CD8-positive, alpha-beta memory T cell (primary cell): ENCODE measurements around the gene DOLPP1. TPM values are rescaled to one million over a fixed set of nuclear protein-coding genes. Genes with fewer than 3 reads are reported as not detected.
"Not testable (repeated sequence)": the region's sequence is repeated elsewhere in the genome, so short reads cannot be mapped to it uniquely, and the experiment has no call there.

Experiments used
- CTCF ChIA-PET: fragments of 350-600 bp; sonication (Branson Sonifier 250); formaldehyde crosslinking; loops from one replicate; lab custom pipeline; 2021; ENCODE audit warnings: antibody characterized with exemption; lab: Charles Lee
- POLR2A ChIA-PET: fragments of 350-600 bp; sonication (Branson Sonifier 250); formaldehyde crosslinking; loops from one replicate; lab custom pipeline; 2021; ENCODE audit warnings: antibody characterized with exemption; lab: Charles Lee
- DNase-seq, 5 donors: peaks; one replicate each; pipeline versions ENCODE4 v3.0.0 to v3.0.0-alpha.2; 2020 to 2022; ENCODE audit warnings: mixed read lengths in 1 of 5
- H3K27ac ChIP-seq: one replicate; pipeline ENCODE4 v1.7.0; 2013; ENCODE audit warnings: low read depth, mild to moderate bottlenecking, low read length, moderate library complexity
- H3K27me3 ChIP-seq: 2 replicates; pipeline ENCODE4 v1.7.0; 2013; ENCODE audit warnings: low read length, mild to moderate bottlenecking; ENCODE audit not compliant: insufficient read depth, poor library complexity, severe bottlenecking
- H3K36me3 ChIP-seq: 2 replicates; pipeline ENCODE4 v1.7.0; 2013; ENCODE audit warnings: mild to moderate bottlenecking, low read length, moderate library complexity; ENCODE audit not compliant: insufficient read depth
- H3K4me1 ChIP-seq: 2 replicates; pipeline ENCODE4 v1.7.0; 2013; ENCODE audit warnings: mild to moderate bottlenecking, low read length, moderate library complexity; ENCODE audit not compliant: insufficient read depth
- H3K4me3 ChIP-seq: 2 replicates; pipeline ENCODE4 v1.7.0; 2013; ENCODE audit warnings: mild to moderate bottlenecking, low read length
- H3K9me3 ChIP-seq: 2 replicates; pipeline ENCODE4 v1.7.0; 2013; ENCODE audit warnings: mild to moderate bottlenecking, low read length
- H3K27ac Mint-ChIP-seq, 8 donors: one replicate each; pipeline ENCODE4 v1.8.0; 2020 to 2021; ENCODE audit warnings: mixed read lengths in 8 of 8, mild to moderate bottlenecking in 6 of 8, inconsistent platforms in 3 of 8, moderate library complexity in 3 of 8
- H3K27me3 Mint-ChIP-seq, 2 donors: one replicate each; pipeline ENCODE4 v1.8.0; 2020 to 2021; ENCODE audit warnings: mixed read lengths in 2 of 2, mild to moderate bottlenecking in 1 of 2, moderate library complexity in 1 of 2
- H3K36me3 Mint-ChIP-seq, 3 donors: one replicate each; pipeline ENCODE4 v1.8.0; 2020 to 2021; ENCODE audit warnings: mixed read lengths in 3 of 3, inconsistent platforms in 1 of 3, mild to moderate bottlenecking in 1 of 3
- H3K4me1 Mint-ChIP-seq, 3 donors: one replicate each; pipeline ENCODE4 v1.8.0; 2020 to 2021; ENCODE audit warnings: mixed read lengths in 3 of 3, inconsistent platforms in 1 of 3, mild to moderate bottlenecking in 1 of 3
- H3K4me3 Mint-ChIP-seq, 7 donors: one replicate each; pipeline ENCODE4 v1.8.0; 2020 to 2021; ENCODE audit warnings: mixed read lengths in 7 of 7, mild to moderate bottlenecking in 6 of 7, moderate library complexity in 4 of 7, inconsistent platforms in 2 of 7
- H3K9me3 Mint-ChIP-seq, 5 donors: one replicate each; pipeline ENCODE4 v1.8.0; 2020 to 2022; ENCODE audit warnings: mixed read lengths in 5 of 5, mild to moderate bottlenecking in 3 of 5, moderate library complexity in 2 of 5, inconsistent platforms in 1 of 5
- polyA plus RNA-seq: library from polyadenylated mRNA; unstranded; fragments of 300-500 nt; fragmentation: Illumina TruSeq; gene quantifications from one replicate; pipeline ENCODE4 v1.2.3, GENCODE V29; 2021
- total RNA-seq, 2 experiments: library from RNA; stranded (reverse); gene quantifications; one replicate each; pipeline ENCODE4 v1.2.3, GENCODE V29; 2021

DOLPP1 gene
- total and polyA plus RNA-seq, 3 experiments from 2014 or later = 15.3 to 30.2 (median 27.8) TPM

- Mint-ChIP-seq H3K9me3 (no peaks in the 10 kb centered on the region), H3K27me3 (no peaks in the 10 kb centered on the region), H3K36me3 (peaks cover 0 to 13% (median 0%) of the 10 kb centered on the region in 3 donors), H3K4me1 (peaks cover 24 to 49% (median 25%) of the 10 kb centered on the region in 3 donors), H3K4me3 (peak overlapping the region; percentile 63 to 97 (median 94)), H3K27ac (peak overlapping the region in 2 of 8 donors; percentile 21 to 82)
- ChIA-PET CTCF (interaction anchor here (1.6 to 1.7 kb wide), 2 partner anchors 12 to 22 kb away, joined by 5 read pairs; no protein-coding TSS in a partner anchor), POLR2A (interaction anchor here (0.7 to 1.6 kb wide), 2 partner anchors 30 to 339 kb away, joined by 3 to 8 read pairs; partner anchors contain the start of gene DOLPP1)
- H3K36me3 ChIP-seq = no peaks in the 10 kb centered on the region
- H3K9me3 ChIP-seq = no peaks in the 10 kb centered on the region
- H3K27ac ChIP-seq = peak overlapping the region; percentile 24
- peak overlapping the region; percentile 60 for H3K4me3 ChIP-seq
- DNase-seq = no peak
- H3K4me1 ChIP-seq = peaks cover 20% of the 10 kb centered on the region
- H3K27me3 ChIP-seq = no peaks in the 10 kb centered on the region
Observed at GRCh38 chr9:129109952-129110739, 29.2 kb downstream of the DOLPP1 start.

- Mint-ChIP-seq H3K27ac (peak within 1 kb of the TSS; percentile 82 to 97 (median 95)), H3K36me3 (peaks cover 0 to 13% (median 0%) of the 10 kb centered on the region in 3 donors), H3K4me3 (peak within 1 kb of the TSS; percentile 90 to 97 (median 95)), H3K27me3 (no peaks in the 10 kb centered on the region), H3K9me3 (no peaks in the 10 kb centered on the region), H3K4me1 (peaks cover 26 to 53% (median 26%) of the 10 kb centered on the region in 3 donors)
- peak within 1 kb of the TSS; percentile 99 for H3K4me3 ChIP-seq
- H3K9me3 ChIP-seq = no peaks in the 10 kb centered on the region
- peak within 1 kb of the TSS; percentile 90 for H3K27ac ChIP-seq
- CTCF ChIA-PET = interaction anchor here (1.6 kb wide), 1 partner anchor 21 kb away, joined by 5 read pairs; no protein-coding TSS in a partner anchor
- no peaks in the 10 kb centered on the region for H3K27me3 ChIP-seq
- POLR2A ChIA-PET = interaction anchor here (1.5 kb wide), 2 partner anchors 30 to 41 kb away, joined by 5 read pairs; no protein-coding TSS in a partner anchor
- peaks cover 20% of the 10 kb centered on the region for H3K4me1 ChIP-seq
- H3K36me3 ChIP-seq = no peaks in the 10 kb centered on the region
- DNase-seq = peak; percentile 89 to 99 (median 95)
Observed at GRCh38 chr9:129110740-129111527, 30.0 kb downstream of the DOLPP1 start, which contains the start of the genes CRAT and PTPA. Gene CRAT, minus strand, starts transcription at chr9:129110793. Its CDS starts 284 bp downstream, at chr9:129110509. Gene PTPA, plus strand, starts transcription at chr9:129111415. Its CDS starts 186 bp downstream, at chr9:129111601.

GRCh38 chr9:129111528-129112151 lies 30.7 kb downstream of the DOLPP1 start:
- Histone ChIP-seq H3K27ac (peak overlapping the region; percentile 90), H3K36me3 (no peaks in the 10 kb centered on the region), H3K4me3 (peak overlapping the region; percentile 99), H3K27me3 (no peaks in the 10 kb centered on the region), H3K9me3 (no peaks in the 10 kb centered on the region), H3K4me1 (peaks cover 20% of the 10 kb centered on the region)
- peak overlapping the region; percentile 90 to 97 (median 95) for H3K4me3 Mint-ChIP-seq
- ChIA-PET POLR2A (interaction anchor here (1.5 kb wide), 2 partner anchors 30 to 42 kb away, joined by 5 read pairs; no protein-coding TSS in a partner anchor), CTCF (interaction anchor here (2.6 kb wide), 1 partner anchor 20 kb away, joined by 14 read pairs; no protein-coding TSS in a partner anchor)
- H3K4me1 Mint-ChIP-seq = peaks cover 26 to 53% (median 26%) of the 10 kb centered on the region in 3 donors
- no peaks in the 10 kb centered on the region for H3K27me3 Mint-ChIP-seq
- peaks cover 0 to 13% (median 0%) of the 10 kb centered on the region in 3 donors for H3K36me3 Mint-ChIP-seq
- peak in 1 of 5 donors; percentile 11 for DNase-seq
- H3K27ac Mint-ChIP-seq = peak overlapping the region in 7 of 8 donors; percentile 82 to 97 (median 94)
- H3K9me3 Mint-ChIP-seq = no peaks in the 10 kb centered on the region

- peak overlapping the region; percentile 90 to 97 (median 95) for H3K4me3 Mint-ChIP-seq
- peak overlapping the region; percentile 90 for H3K27ac ChIP-seq
- H3K27ac Mint-ChIP-seq, H3K9me3 ChIP-seq, H3K9me3 Mint-ChIP-seq, DNase-seq, H3K36me3 ChIP-seq, H3K27me3 ChIP-seq, H3K27me3 Mint-ChIP-seq: not testable (repeated sequence)
- ChIA-PET CTCF (interaction anchor here (1.0 to 2.6 kb wide), 2 partner anchors 12 to 19 kb away, joined by 4 to 14 read pairs; no protein-coding TSS in a partner anchor), POLR2A (interaction anchor here (1.2 kb wide), 1 partner anchor 18 kb away, joined by 3 read pairs; no protein-coding TSS in a partner anchor)
- H3K4me3 ChIP-seq = peak overlapping the region; percentile 99
- peaks cover 26 to 53% (median 26%) of the 10 kb centered on the region in 3 donors for H3K4me1 Mint-ChIP-seq
- H3K4me1 ChIP-seq = peaks cover 20% of the 10 kb centered on the region
- H3K36me3 Mint-ChIP-seq = peaks cover 0 to 10% (median 0%) of the 10 kb centered on the region in 3 donors
Observed at GRCh38 chr9:129112526-129112925, 31.6 kb downstream of the DOLPP1 start.

- ChIA-PET CTCF (interaction anchor here (1.6 to 2.6 kb wide), 2 partner anchors 18 to 25 kb away, joined by 5 to 14 read pairs; no protein-coding TSS in a partner anchor), POLR2A (no interaction called here)
- H3K27ac Mint-ChIP-seq = peak overlapping the region in 1 of 8 donors; percentile 87
- Histone ChIP-seq H3K27me3 (no peaks in the 10 kb centered on the region), H3K4me3 (no peak overlapping the region), H3K36me3 (no peaks in the 10 kb centered on the region), H3K9me3 (no peaks in the 10 kb centered on the region), H3K27ac (no peak overlapping the region), H3K4me1 (peaks cover 20% of the 10 kb centered on the region)
- H3K9me3 Mint-ChIP-seq = no peaks in the 10 kb centered on the region
- peak overlapping the region in 4 of 7 donors; percentile 15 to 73 (median 36) for H3K4me3 Mint-ChIP-seq
- no peak for DNase-seq
- peaks cover 24 to 49% (median 26%) of the 10 kb centered on the region in 3 donors for H3K4me1 Mint-ChIP-seq
- H3K36me3 Mint-ChIP-seq = peaks cover 0 to 10% (median 0%) of the 10 kb centered on the region in 3 donors
- no peaks in the 10 kb centered on the region for H3K27me3 Mint-ChIP-seq
Observed at GRCh38 chr9:129113645-129114304, 32.9 kb downstream of the DOLPP1 start.

GRCh38 chr9:129118799-129119198 lies 37.9 kb downstream of the DOLPP1 start:
- Histone ChIP-seq H3K4me1 (peaks cover 5% of the 10 kb centered on the region), H3K27ac (no peak overlapping the region), H3K36me3 (peaks cover 16% of the 10 kb centered on the region), H3K27me3 (no peaks in the 10 kb centered on the region), H3K9me3 (no peaks in the 10 kb centered on the region), H3K4me3 (no peak overlapping the region)
- no peaks in the 10 kb centered on the region for H3K27me3 Mint-ChIP-seq
- CTCF ChIA-PET = interaction anchor here (1.5 to 7.3 kb wide), 2 partner anchors 13 to 24 kb away, joined by 4 to 33 read pairs; no protein-coding TSS in a partner anchor
- no peak overlapping the region for H3K4me3 Mint-ChIP-seq
- peaks cover 0 to 32% (median 7%) of the 10 kb centered on the region in 3 donors for H3K36me3 Mint-ChIP-seq
- H3K4me1 Mint-ChIP-seq = peaks cover 11 to 19% (median 14%) of the 10 kb centered on the region in 3 donors
- H3K27ac Mint-ChIP-seq = no peak overlapping the region
- POLR2A ChIA-PET = interaction anchor here (0.5 kb wide), 1 partner anchor 619 kb away, joined by 3 read pairs; no protein-coding TSS in a partner anchor
- DNase-seq = no peak
- H3K9me3 Mint-ChIP-seq = no peaks in the 10 kb centered on the region
